Prostate gland (tissue), 2 donors: Measurements from ENCODE around the gene PTP4A1. TPM values are rescaled to one million over a fixed set of nuclear protein-coding genes. Genes with fewer than 3 reads are reported as not detected.

Source experiments
- DNase-seq: peaks from one replicate; pipeline ENCODE4 v3.0.0-alpha.2; 2019; ENCODE audit warnings: low spot score
- H3K27ac ChIP-seq, 2 donors: fragments of 200-600 bp; sonication (generic); 2 replicates each; pipeline ENCODE4 v1.5.1; 2017 to 2019
- H3K27me3 ChIP-seq: fragments of 200-600 bp; sonication (generic); replicated peaks from 2 replicates; pipeline ENCODE4 v1.5.1; 2019; ENCODE audit not compliant: insufficient read depth
- H3K36me3 ChIP-seq, 2 donors: fragments of 200-600 bp; sonication (generic); 1 replicate in 1 of 2; 2 replicates in 1 of 2; pipeline versions ENCODE4 v1.5.1 to v1.8.1; 2017 to 2019
- H3K4me1 ChIP-seq: fragments of 200-600 bp; sonication (generic); replicated peaks from 2 replicates; pipeline ENCODE4 v1.5.1; 2019
- H3K4me3 ChIP-seq, 2 donors: fragments of 200-600 bp; sonication (generic); 2 replicates each; pipeline ENCODE4 v1.5.1; 2017 to 2019
- H3K9me3 ChIP-seq: fragments of 200-600 bp; sonication (generic); 2 replicates; pipeline ENCODE4 v1.5.1; 2017
- POLR2A ChIP-seq: fragments of 450-650 bp; IDR thresholded peaks from one replicate; pipeline ENCODE4 v1.6.1; 2016; ENCODE audit warnings: antibody characterized with exemption, mild to moderate bottlenecking
- POLR2AphosphoS5 ChIP-seq: sonication (generic); formaldehyde crosslinking; IDR thresholded peaks from one replicate; pipeline ENCODE4 v1.6.1; 2017; ENCODE audit warnings: antibody characterized with exemption
- WGBS: methylation state at CpG from one replicate; pipeline ENCODE4 v1.1.5; 2018; 5-methylcytosine and 5-hydroxymethylcytosine counted together
- intact Hi-C: fragments of 100-400 bp; cut with DNase I; formaldehyde crosslinking; loops from one replicate; pipeline ENCODE4 v1.14.2; 2022
- total RNA-seq, 2 donors: library from RNA; depleted of rRNA; stranded (reverse); fragments of >200 nt; gene quantifications; one replicate each; pipeline ENCODE4 v1.1.0, GENCODE V29; 2016
- TF ChIP-seq, protein P1 (sequence below), 4 experiments: fragments of 200-600 bp in 2 of 4; fragments of 450-650 bp in 2 of 4; sonication (generic) in 2 of 4; IDR thresholded peaks; 1 replicate in 3 of 4; 2 replicates in 1 of 4; pipeline ENCODE4 v1.5.1; 2016 to 2019; ENCODE audit warnings: antibody characterized with exemption in 4 of 4, mild to moderate bottlenecking in 2 of 4, moderate library complexity in 2 of 4

PTP4A1 gene
- total RNA-seq, 2 donors from 2014 or later = 25.5 to 29.3 TPM

DNA sequence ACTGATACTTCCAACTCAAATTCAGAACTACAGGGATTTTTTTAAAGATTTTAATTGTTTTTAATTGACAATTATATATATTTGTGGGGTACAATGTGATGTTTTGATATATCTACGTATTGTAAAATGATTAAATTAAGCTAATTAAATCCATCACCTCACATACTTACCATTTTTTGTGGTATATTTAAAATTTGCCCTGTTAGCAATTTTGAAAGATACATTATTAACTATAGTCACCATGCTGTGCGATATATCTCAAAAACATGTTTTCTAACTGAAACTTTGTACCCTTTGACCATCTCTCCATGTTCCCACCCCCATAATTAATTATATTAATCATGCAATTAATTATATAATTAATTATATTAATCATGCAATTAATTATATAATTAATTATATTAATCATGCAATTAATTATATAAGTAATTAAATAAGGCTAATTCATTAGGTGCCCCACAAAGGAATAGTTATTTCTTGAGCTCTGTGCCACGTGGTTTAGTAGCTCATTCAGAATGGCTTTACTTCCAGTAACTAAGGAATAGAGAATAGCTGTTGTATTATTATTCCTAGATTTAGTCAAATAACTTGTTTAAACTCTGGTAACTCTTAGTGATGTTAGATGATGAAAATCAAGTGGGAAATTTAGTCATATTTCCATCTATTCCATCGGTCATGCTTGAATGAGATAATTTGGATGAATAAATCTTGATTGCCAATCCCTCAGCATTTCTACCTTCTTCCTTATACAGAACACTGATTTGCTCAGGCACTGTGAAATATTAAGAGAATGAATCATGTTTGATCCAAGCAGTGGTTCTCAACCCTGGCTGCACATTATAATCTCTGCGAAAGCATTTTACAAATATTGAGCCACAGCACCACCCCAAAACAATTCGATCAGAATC, 25.1 kb downstream of the PTP4A1 start:
- H3K4me3 ChIP-seq = peak overlapping the region in 1 of 2 donors; percentile 29
- no peak for TF ChIP-seq POLR2AphosphoS5
- TF ChIP-seq, protein P1, sequence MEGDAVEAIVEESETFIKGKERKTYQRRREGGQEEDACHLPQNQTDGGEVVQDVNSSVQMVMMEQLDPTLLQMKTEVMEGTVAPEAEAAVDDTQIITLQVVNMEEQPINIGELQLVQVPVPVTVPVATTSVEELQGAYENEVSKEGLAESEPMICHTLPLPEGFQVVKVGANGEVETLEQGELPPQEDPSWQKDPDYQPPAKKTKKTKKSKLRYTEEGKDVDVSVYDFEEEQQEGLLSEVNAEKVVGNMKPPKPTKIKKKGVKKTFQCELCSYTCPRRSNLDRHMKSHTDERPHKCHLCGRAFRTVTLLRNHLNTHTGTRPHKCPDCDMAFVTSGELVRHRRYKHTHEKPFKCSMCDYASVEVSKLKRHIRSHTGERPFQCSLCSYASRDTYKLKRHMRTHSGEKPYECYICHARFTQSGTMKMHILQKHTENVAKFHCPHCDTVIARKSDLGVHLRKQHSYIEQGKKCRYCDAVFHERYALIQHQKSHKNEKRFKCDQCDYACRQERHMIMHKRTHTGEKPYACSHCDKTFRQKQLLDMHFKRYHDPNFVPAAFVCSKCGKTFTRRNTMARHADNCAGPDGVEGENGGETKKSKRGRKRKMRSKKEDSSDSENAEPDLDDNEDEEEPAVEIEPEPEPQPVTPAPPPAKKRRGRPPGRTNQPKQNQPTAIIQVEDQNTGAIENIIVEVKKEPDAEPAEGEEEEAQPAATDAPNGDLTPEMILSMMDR (IDR thresholded peaks at IDR 0.05) = no peak
- TF ChIP-seq POLR2A = no peak
- H3K9me3 ChIP-seq = no peaks in the 10 kb centered on the region
- no peaks in the 10 kb centered on the region for H3K27me3 ChIP-seq
- intact Hi-C loops = loop anchor here (2.0 to 10.0 kb wide), 2 partner anchors 167 to 243 kb away; no protein-coding TSS in a partner anchor
- no peak for DNase-seq
- H3K27ac ChIP-seq = no peak overlapping the region
- 53% methylated on average over 6 of the region's 6 CpGs for WGBS
- no peaks in the 10 kb centered on the region for H3K4me1 ChIP-seq
- no peaks in the 10 kb centered on the region for H3K36me3 ChIP-seq

DNA sequence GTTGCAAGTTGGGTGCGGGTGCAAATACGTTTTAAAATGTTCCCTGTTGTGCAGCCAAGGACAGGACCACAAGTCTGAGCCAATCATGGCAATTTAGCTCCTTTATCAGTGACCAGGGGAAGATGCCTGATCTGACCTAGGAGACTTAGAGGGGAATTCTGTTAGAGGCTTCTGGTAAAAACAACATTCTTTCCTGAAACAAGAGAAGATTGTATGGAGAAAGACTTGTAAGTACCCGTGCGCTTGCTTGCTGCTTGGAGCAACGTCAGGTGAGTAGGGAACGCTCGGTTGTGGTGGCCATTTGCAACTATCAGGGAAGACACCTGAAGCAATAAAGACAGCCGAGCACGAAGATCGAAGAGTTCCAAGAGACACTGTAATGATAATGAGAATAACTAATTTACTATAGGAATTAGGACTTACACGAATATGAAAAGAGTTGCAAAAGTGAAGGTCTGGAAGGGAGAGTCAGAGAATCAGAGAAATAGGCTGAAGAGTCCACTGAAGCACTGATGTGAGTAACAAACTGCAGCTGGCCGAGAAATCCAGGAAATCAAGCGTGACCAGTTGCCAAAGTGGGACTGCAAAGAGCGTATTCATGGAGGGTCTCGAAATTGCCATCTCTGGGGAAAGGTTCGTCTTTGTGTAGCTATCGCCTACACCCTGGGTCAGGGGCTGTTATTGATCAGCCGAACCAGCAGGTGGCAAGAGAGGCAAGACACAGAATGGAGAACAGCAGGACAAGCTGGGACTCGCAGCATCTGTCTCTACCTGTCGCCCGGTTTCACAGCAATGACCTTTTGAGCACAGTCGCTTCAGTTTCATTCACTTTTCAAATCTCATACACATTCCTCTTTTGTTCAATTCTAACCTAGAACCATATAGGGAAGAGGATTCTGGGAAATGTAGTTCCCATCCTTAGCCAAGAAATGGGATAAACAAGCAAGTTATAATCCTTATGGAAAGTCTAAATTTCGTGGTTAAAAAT, 26.1 kb downstream of the PTP4A1 start:
- TF ChIP-seq, protein P1 (IDR thresholded peaks at IDR 0.05) = peak; percentile 58 to 87 (median 74)
- TF ChIP-seq POLR2AphosphoS5 (peak; percentile 18), POLR2A (no peak)
- Histone ChIP-seq H3K4me1 (no peaks in the 10 kb centered on the region), H3K36me3 (no peaks in the 10 kb centered on the region), H3K27ac (no peak overlapping the region), H3K27me3 (no peaks in the 10 kb centered on the region), H3K4me3 (peak overlapping the region; percentile 26 to 29), H3K9me3 (no peaks in the 10 kb centered on the region)
- 1% methylated on average over 23 of the region's 23 CpGs for WGBS
- intact Hi-C loops = loop anchor here (2.0 to 10.0 kb wide), 2 partner anchors 166 to 244 kb away; no protein-coding TSS in a partner anchor
- DNase-seq = peak; percentile 60

DNA sequence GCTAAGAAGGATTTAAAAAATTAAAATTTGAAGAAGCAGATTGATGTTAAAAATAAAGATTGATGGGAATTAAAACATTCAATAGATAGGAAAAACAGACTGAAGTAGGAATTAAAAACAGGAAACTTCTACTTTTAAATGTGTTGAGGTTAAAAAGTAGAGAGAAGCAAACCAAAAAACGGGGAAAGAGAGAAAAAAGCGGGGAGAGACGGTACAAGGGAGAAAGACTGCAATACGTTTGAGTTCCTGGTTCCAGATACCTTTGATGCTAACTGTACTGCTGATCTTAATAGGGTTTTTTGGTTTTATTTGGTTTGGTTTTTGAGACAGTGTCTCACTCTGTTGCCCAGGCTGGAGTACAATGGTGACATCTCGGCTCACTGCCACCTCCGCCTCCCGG, 27.0 kb downstream of the PTP4A1 start:
- no peaks in the 10 kb centered on the region for H3K4me1 ChIP-seq
- no peaks in the 10 kb centered on the region for H3K27me3 ChIP-seq
- no peak overlapping the region for H3K4me3 ChIP-seq
- no peaks in the 10 kb centered on the region for H3K36me3 ChIP-seq
- WGBS = 86% methylated on average over 7 of the region's 7 CpGs
- no peak for TF ChIP-seq POLR2A
- no peak for TF ChIP-seq POLR2AphosphoS5
- TF ChIP-seq, protein P1 (IDR thresholded peaks at IDR 0.05) = no peak
- no peaks in the 10 kb centered on the region for H3K9me3 ChIP-seq
- intact Hi-C loops = loop anchor here (2.0 to 10.0 kb wide), 2 partner anchors 166 to 244 kb away; no protein-coding TSS in a partner anchor
- DNase-seq = no peak
- no peak overlapping the region for H3K27ac ChIP-seq

DNA sequence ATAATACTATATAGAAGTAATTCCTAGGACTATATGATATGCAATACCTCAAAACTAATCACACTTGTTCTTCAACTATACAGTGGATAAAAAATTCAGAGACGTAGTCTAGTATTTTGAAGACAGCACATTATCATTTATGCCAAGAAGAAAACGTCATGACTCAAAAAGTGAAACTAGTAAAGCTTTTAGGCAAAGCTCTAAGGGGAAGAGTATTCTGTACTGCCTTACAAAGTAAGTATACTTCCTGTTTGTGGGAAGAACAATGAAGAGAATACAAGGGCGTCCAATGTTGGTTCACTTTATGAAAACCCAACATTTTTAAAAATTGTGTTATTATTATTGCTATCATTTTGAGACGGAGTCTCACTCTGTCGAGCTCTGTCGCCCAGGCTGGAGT, 27.9 kb downstream of the PTP4A1 start:
- WGBS = 74% methylated on average over 6 of the region's 6 CpGs
- no peak overlapping the region for H3K4me3 ChIP-seq
- intact Hi-C loops = no loop called here
- no peaks in the 10 kb centered on the region for H3K27me3 ChIP-seq
- no peaks in the 10 kb centered on the region for H3K9me3 ChIP-seq
- no peak for TF ChIP-seq POLR2A
- TF ChIP-seq, protein P1 (IDR thresholded peaks at IDR 0.05) = no peak
- no peak for TF ChIP-seq POLR2AphosphoS5
- H3K27ac ChIP-seq = no peak overlapping the region
- DNase-seq = no peak
- no peaks in the 10 kb centered on the region for H3K36me3 ChIP-seq
- H3K4me1 ChIP-seq = no peaks in the 10 kb centered on the region
